ENCODE measurements around the gene GAL3ST2. TPM values are rescaled to one million over a fixed set of nuclear protein-coding genes. Genes with fewer than 3 reads are reported as not detected.
"Not testable (repeated sequence)": the region's sequence is repeated elsewhere in the genome, so short reads cannot be mapped to it uniquely, and the experiment has no call there.

GAL3ST2 gene
- total RNA-seq, 2 donors from 2014 or later = 2.4 TPM; not detected in 1

DNA sequence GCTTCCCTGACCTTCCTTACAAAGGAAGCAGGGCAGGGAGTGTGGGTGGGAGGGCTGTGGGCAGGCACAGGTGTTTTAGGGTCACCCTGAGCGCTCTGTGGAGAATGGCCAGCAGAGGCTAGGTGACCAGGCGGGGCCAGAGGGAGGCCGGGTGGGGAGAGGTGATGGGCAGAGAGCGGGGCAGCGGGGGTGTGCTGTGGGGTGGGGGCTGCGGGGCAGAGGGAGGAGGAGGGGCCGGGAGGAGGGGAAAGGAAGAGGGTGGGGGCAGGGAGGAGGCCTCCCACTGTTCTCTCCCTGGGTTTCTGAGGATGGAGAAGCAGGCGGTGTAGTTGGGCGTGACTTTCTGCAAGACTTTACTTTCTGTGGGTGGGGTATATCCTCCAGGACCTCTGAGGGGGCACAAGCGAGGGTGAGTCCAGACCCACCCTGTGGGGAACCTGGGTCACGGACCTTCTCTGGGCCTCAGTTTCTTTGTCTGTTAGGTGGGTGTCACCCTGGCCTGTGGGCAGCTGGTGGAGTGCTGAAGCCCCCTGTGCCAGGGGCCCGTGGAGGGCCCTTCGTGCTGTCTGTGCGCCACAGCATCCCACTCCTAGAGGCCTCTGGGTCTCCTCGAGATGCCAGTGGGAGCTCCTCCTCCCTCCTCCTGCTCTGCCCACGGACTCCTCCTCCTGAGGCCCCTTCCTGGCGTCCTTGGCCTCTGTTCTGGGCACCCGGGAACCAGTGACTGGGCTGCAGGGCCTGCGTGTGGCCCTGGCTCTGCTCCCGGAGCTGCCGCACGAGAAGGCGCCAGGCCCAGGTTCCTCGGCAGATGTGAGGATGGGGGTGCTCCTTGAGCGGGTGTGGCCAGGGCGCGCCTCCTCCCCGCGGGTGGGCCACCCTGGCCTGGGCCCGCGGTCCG lies 26.0 kb downstream of the GAL3ST2 start:
- Histone ChIP-seq H3K4me1 (replicated peaks) (peaks cover 4% of the 10 kb centered on the region), H3K27me3 (replicated peaks; ENCODE audit: insufficient read depth) (no peaks in the 10 kb centered on the region), H3K9me3 (no peaks in the 10 kb centered on the region), H3K27ac (no peak overlapping the region), H3K4me3 (peak overlapping the region in 1 of 2 donors; percentile 40), H3K36me3 (no peaks in the 10 kb centered on the region)
- intact Hi-C loops (cut with DNase I) = no loop called here
- TF ChIP-seq, protein P1, sequence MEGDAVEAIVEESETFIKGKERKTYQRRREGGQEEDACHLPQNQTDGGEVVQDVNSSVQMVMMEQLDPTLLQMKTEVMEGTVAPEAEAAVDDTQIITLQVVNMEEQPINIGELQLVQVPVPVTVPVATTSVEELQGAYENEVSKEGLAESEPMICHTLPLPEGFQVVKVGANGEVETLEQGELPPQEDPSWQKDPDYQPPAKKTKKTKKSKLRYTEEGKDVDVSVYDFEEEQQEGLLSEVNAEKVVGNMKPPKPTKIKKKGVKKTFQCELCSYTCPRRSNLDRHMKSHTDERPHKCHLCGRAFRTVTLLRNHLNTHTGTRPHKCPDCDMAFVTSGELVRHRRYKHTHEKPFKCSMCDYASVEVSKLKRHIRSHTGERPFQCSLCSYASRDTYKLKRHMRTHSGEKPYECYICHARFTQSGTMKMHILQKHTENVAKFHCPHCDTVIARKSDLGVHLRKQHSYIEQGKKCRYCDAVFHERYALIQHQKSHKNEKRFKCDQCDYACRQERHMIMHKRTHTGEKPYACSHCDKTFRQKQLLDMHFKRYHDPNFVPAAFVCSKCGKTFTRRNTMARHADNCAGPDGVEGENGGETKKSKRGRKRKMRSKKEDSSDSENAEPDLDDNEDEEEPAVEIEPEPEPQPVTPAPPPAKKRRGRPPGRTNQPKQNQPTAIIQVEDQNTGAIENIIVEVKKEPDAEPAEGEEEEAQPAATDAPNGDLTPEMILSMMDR (IDR thresholded peaks at IDR 0.05) = no peak
- TF ChIP-seq POLR2A (IDR thresholded peaks at IDR 0.05) = no peak
- 56% methylated on average over 29 of the region's 32 CpGs for WGBS
- DNase-seq (ENCODE audit: low spot score) = no peak

DNA sequence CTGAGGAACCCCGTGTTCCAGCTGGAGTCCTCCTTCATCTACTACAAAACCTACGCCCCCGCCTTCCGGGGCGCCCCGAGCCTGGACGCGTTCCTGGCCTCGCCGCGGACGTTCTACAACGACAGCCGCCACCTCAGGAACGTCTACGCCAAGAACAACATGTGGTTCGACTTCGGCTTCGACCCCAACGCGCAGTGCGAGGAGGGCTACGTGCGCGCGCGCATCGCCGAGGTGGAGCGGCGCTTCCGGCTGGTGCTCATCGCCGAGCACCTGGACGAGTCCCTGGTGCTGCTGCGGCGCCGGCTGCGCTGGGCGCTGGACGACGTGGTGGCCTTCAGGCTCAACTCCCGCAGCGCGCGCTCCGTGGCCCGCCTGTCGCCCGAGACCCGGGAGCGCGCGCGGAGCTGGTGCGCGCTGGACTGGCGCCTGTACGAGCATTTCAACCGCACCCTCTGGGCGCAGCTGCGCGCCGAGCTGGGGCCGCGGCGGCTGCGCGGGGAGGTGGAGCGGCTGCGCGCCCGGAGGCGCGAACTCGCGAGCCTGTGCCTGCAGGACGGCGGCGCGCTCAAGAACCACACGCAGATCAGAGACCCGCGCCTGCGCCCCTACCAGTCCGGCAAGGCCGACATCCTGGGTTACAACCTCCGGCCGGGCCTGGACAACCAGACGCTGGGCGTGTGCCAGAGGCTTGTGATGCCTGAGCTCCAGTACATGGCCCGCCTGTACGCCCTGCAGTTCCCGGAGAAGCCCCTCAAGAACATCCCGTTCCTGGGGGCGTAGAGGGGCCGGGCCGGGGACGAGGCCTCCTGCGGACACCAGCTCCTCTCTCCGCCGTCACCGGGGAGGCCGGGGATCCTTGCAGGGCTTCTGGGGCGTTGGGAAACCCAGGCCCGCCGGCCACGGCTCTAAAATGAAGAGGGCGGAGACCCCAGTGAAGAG lies 27.0 kb downstream of the GAL3ST2 start:
- H3K4me3 ChIP-seq = peak overlapping the region; percentile 32 to 40
- H3K36me3 ChIP-seq = no peaks in the 10 kb centered on the region
- no peak for DNase-seq (ENCODE audit: low spot score)
- no peaks in the 10 kb centered on the region for H3K27me3 ChIP-seq (replicated peaks; ENCODE audit: insufficient read depth)
- H3K27ac ChIP-seq = peak overlapping the region in 1 of 2 donors; percentile 33
- peaks cover 4% of the 10 kb centered on the region for H3K4me1 ChIP-seq (replicated peaks)
- 4% methylated on average over 69 of the region's 109 CpGs for WGBS
- TF ChIP-seq POLR2AphosphoS5 (IDR thresholded peaks at IDR 0.05) (no peak), POLR2A (IDR thresholded peaks at IDR 0.05) (no peak)
- intact Hi-C loops (cut with DNase I) = no loop called here
- H3K9me3 ChIP-seq = no peaks in the 10 kb centered on the region

DNA sequence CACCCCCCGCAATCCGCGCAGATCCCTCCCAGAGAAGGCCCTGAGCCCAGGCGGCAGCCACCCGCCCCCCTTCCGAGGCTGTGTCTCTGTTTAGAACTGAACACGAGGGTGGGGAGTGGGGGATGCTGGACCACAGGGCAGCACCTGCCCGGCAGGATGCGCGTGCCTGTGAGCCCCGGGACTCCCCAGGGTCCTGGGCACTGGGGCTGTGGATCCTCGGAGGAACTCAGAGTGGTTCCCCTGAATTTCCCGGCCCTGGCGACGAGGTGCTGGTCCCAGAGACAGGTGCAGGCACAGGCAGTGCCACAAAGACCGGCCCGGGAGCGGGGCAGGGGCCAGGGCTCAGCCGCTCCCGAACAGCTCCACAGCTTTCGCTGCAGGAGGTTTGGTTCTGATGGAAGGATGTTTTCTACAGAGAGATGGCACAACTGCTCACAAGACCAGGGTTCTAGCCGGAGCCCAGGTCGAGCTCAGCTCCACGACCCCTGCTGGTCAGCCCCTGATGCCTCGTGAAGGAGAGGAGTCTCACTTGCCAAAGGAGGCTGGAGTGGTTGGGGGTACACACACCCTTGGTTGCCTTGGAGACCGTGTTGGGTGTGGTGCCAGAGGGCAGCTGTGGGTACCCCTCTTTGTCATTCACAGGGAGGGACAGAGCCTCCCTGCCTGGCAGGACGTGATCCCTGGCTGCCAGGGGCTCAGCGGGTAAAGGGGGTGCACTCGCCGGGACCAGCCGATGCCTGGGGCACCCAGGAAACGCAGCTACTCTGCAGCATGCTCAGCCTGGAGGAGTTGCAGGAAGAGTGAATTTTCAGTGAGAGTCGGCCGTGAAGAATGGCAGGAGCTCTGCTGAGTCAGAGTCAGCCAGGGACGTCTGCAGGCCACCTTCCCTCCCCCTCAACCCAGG lies 28.0 kb downstream of the GAL3ST2 start:
- no peak for DNase-seq (ENCODE audit: low spot score)
- intact Hi-C loops (cut with DNase I) = no loop called here
- Histone ChIP-seq H3K27ac (peak overlapping the region; percentile 5 to 33), H3K4me3 (peak overlapping the region; percentile 32 to 40), H3K36me3 (no peaks in the 10 kb centered on the region), H3K4me1 (replicated peaks) (peaks cover 4% of the 10 kb centered on the region), H3K27me3 (replicated peaks; ENCODE audit: insufficient read depth) (no peaks in the 10 kb centered on the region), H3K9me3 (no peaks in the 10 kb centered on the region)
- no peak for TF ChIP-seq POLR2AphosphoS5 (IDR thresholded peaks at IDR 0.05)
- TF ChIP-seq POLR2A (IDR thresholded peaks at IDR 0.05) = no peak
- TF ChIP-seq, protein P1 (IDR thresholded peaks at IDR 0.05) = no peak
- WGBS = 37% methylated on average over 24 of the region's 35 CpGs

DNA sequence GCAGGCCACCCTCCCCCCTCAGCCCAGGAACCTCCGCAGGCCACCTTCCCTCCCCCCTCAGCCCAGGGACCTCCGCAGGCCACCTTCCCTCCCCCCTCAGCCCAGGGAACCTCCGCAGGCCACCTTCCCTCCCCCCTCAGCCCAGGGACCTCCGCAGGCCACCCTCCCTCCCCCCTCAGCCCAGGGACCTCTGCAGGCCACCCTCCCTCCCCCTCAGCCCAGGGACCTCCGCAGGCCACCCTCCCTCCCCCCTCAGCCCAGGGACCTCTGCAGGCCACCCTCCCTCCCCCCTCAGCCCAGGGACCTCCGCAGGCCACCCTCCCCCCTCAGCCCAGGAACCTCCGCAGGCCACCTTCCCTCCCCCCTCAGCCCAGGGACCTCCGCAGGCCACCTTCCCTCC lies 29.6 kb downstream of the GAL3ST2 start:
- H3K4me3 ChIP-seq; H3K27me3 ChIP-seq (replicated peaks; ENCODE audit: insufficient read depth); intact Hi-C loops (cut with DNase I); H3K9me3 ChIP-seq; DNase-seq (ENCODE audit: low spot score); H3K36me3 ChIP-seq; H3K4me1 ChIP-seq (replicated peaks); H3K27ac ChIP-seq: not testable (repeated sequence)
- WGBS = no CpG with 5 or more reads among the region's 8 CpGs

DNA sequence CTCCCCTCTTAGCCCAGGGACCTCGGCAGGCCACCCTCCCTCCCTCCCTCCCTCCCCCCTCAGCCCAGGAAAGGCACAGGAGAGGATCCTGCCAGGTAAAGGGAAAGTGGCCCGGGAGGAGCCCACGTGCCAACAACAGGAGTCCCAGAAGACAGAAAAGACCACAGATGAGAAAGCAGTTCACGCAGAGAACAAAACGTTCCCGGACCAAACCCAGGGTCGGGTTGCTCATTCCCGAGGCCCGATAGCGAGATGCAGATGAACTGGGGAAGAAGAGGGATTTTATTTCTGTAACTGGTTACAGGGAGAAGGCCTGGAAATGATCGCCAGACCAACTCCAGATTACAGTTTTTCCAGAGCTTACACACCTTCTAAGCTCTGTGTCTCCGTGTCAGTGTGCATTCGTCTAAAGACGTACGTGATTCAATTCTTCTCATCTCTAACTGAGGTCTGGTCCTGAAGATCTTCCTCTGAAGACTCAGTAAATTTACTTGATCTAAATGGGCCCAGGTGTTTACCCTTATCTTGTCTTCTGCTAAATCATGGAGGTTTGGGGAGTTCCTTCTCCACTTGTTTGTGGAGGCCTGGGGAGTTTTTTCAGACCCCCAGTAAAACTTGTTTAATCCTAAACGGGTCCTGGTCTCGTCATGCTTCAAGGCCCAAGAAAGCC lies 31.6 kb downstream of the GAL3ST2 start:
- Histone ChIP-seq H3K4me3 (no peak overlapping the region), H3K27ac (no peak overlapping the region), H3K27me3 (replicated peaks; ENCODE audit: insufficient read depth) (no peaks in the 10 kb centered on the region), H3K36me3 (no peaks in the 10 kb centered on the region), H3K4me1 (replicated peaks) (peaks cover 4% of the 10 kb centered on the region), H3K9me3 (no peaks in the 10 kb centered on the region)
- WGBS = 52% methylated on average over 16 of the region's 17 CpGs
- no peak for DNase-seq (ENCODE audit: low spot score)
- intact Hi-C loops (cut with DNase I) = no loop called here
- no peak for TF ChIP-seq POLR2A (IDR thresholded peaks at IDR 0.05)
- TF ChIP-seq, protein P1 (IDR thresholded peaks at IDR 0.05) = no peak
- TF ChIP-seq POLR2AphosphoS5 (IDR thresholded peaks at IDR 0.05) = no peak
